Epithelial cell of proximal tubule (primary cell): ENCODE results near the gene PTPN1. TPM values are rescaled to one million over a fixed set of nuclear protein-coding genes. Genes with fewer than 3 reads are reported as not detected.

Source experiments
- DNase-seq: peaks from one replicate; pipeline ENCODE4 v3.0.0-alpha.2; 2011; ENCODE audit warnings: low read depth
- H3K4me3 ChIP-seq: 2 replicates; pipeline ENCODE4 v1.5.1; 2011; ENCODE audit warnings: low read depth, mild to moderate bottlenecking, low read length
- CTCF ChIP-seq: conservative IDR thresholded peaks from 2 replicates; pipeline ENCODE4 v1.5.1; 2012; ENCODE audit warnings: low read depth, mild to moderate bottlenecking, low read length
- total RNA-seq: library from RNA; depleted of rRNA; stranded (reverse); fragments of >200 nt; gene quantifications from 2 replicates; pipeline ENCODE4 v1.2.3, GENCODE V29; 2015

The PTPN1 gene
- total RNA-seq, 1 donor from 2014 or later: 41.7 TPM

DNA sequence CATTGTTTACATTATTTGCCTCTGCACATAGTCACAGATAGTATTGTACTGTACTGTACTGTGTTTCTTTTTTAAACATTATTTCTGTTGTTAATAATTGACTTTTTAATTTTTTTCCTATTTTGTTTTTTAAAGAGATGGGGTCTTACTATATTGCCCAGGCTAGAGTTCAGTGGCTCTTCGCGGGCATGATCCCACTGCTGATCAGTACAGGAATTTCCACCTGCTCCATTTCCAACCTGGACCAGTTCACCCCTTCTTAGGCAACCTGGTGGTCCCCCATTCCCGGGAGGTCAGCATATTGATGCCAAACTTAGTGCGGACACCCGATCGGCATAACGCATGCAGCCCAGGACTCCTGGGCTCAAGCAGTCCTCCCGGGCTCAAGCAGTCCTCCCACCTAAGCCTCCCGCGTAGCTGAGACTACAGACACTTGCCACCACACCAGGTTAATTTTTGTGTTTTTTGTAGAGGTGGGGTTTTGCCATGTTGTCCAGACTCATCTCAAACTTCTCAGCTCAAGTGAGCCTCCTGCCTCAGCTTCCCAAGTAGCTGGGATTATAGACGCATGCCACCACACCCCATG, 47.5 kb downstream of the PTPN1 start:
- no peak for DNase-seq
- no peak overlapping the region for H3K4me3 ChIP-seq
- TF ChIP-seq CTCF: no peak

DNA sequence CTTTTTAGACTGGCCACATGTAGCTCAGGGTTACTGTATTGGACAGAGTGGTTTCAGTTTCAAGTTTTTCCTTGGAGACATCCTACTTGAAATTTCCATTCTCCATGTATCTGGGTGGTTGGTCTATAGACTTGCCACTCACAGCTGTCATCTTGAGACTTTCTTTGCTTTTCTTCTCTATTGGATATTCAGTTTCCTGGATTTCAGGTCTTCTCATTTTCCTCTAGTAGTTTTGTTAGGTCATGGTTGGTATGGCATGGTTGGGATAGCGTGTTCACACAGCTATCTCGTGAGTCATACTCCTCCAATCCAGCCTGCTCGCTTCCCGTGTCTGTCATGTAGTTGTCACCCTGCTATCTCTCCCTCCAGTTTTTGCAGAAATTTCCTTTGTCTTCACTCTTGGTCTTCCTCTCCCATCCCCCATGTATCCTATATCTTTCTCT, 48.3 kb downstream of the PTPN1 start:
- no peak for TF ChIP-seq CTCF
- H3K4me3 ChIP-seq: no peak overlapping the region
- peak; percentile 76 for DNase-seq

- TF ChIP-seq CTCF: no peak
- no peak for DNase-seq
- no peak overlapping the region for H3K4me3 ChIP-seq
Observed at GRCh38 chr20:50559149-50559548, 49.0 kb downstream of the PTPN1 start.

GRCh38 chr20:50559856-50560638, 49.9 kb downstream of the PTPN1 start:
- no peak overlapping the region for H3K4me3 ChIP-seq
- no peak for TF ChIP-seq CTCF
- no peak for DNase-seq

- no peak for DNase-seq
- no peak for TF ChIP-seq CTCF
- no peak overlapping the region for H3K4me3 ChIP-seq
Observed at GRCh38 chr20:50560867-50561266, 50.7 kb downstream of the PTPN1 start.

DNA sequence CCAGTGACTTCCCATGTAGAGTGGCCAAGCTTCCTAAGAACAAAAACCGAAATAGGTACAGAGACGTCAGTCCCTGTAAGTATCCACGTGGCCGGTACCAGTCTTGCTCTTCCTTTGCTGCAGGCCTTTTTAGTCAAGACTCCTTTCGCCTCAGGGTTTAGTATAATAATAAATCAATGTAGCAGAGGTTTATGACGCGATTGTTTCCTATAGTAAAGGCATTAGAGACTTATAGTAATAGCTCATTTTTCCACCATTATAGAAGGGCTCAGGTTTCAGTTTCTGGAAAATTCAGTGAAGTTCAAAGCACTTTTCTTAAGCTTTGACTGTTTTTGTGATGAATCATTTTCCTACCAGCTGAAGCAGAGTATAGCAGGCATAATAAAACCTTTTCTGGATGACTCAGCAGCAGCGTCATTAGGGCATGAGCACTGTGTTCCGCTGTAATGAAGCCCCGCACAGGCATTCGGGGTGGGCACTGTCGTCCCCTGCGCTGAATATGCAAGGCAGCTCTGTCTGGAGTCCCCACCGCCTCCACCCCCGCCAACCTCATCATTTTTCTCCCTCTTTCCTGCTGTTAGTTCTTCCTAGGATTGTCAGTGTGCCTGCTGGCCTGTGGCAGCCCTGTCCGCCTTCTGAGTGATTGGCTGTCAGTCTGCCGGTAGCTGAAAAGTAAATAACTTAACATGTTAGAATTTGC, 51.3 kb downstream of the PTPN1 start:
- no peak overlapping the region for H3K4me3 ChIP-seq
- DNase-seq: peak; percentile 76
- no peak for TF ChIP-seq CTCF
